Measurements from ENCODE around the gene TRABD2B.

The TRABD2B gene

GRCh38 chr1:47995306-47996050 is 1.7 kb downstream of the TRABD2B start:
- TF ChIP-seq CTCF (IDR thresholded peaks at IDR 0.05; ENCODE audit: extremely low read depth, insufficient read depth, missing control alignments), result no peak
- no peak for DNase-seq (ENCODE audit: low spot score)
- in situ Hi-C loops (cut with MboI; ENCODE audit: low pct_unique_long_range_greater_than_20kb, low sequenced_read_pairs, unreplicated experiment), result no loop called here

- DNase-seq (ENCODE audit: low spot score), result no peak
- in situ Hi-C loops (cut with MboI; ENCODE audit: low pct_unique_long_range_greater_than_20kb, low sequenced_read_pairs, unreplicated experiment), result no loop called here
- TF ChIP-seq CTCF (IDR thresholded peaks at IDR 0.05; ENCODE audit: extremely low read depth, insufficient read depth, missing control alignments), result no peak
These were observed 3.1 kb downstream of the TRABD2B start for GRCh38 chr1:47993881-47994625.

GRCh38 chr1:47993416-47993740 is 3.8 kb downstream of the TRABD2B start:
- DNase-seq (ENCODE audit: low spot score), result no peak
- in situ Hi-C loops (cut with MboI; ENCODE audit: low pct_unique_long_range_greater_than_20kb, low sequenced_read_pairs, unreplicated experiment), result no loop called here
- TF ChIP-seq CTCF (IDR thresholded peaks at IDR 0.05; ENCODE audit: extremely low read depth, insufficient read depth, missing control alignments), result no peak

GRCh38 chr1:47992720-47993415 is 4.3 kb downstream of the TRABD2B start:
- in situ Hi-C loops (cut with MboI; ENCODE audit: low pct_unique_long_range_greater_than_20kb, low sequenced_read_pairs, unreplicated experiment), result no loop called here
- DNase-seq (ENCODE audit: low spot score), result no peak
- TF ChIP-seq CTCF (IDR thresholded peaks at IDR 0.05; ENCODE audit: extremely low read depth, insufficient read depth, missing control alignments), result no peak

- in situ Hi-C loops (cut with MboI; ENCODE audit: low pct_unique_long_range_greater_than_20kb, low sequenced_read_pairs, unreplicated experiment), result no loop called here
- no peak for DNase-seq (ENCODE audit: low spot score)
- no peak for TF ChIP-seq CTCF (IDR thresholded peaks at IDR 0.05; ENCODE audit: extremely low read depth, insufficient read depth, missing control alignments)
These were observed 5.5 kb downstream of the TRABD2B start for GRCh38 chr1:47991673-47992072.

- TF ChIP-seq CTCF (IDR thresholded peaks at IDR 0.05; ENCODE audit: extremely low read depth, insufficient read depth, missing control alignments), result no peak
- in situ Hi-C loops (cut with MboI; ENCODE audit: low pct_unique_long_range_greater_than_20kb, low sequenced_read_pairs, unreplicated experiment), result no loop called here
- no peak for DNase-seq (ENCODE audit: low spot score)
These were observed 6.0 kb downstream of the TRABD2B start for GRCh38 chr1:47991187-47991586.
